ENCODE results near the gene SARS1. TPM values are rescaled to one million over a fixed set of nuclear protein-coding genes. Genes with fewer than 3 reads are reported as not detected.

Gene SARS1
- total and polyA plus RNA-seq, 8 donors = 139 to 189 (median 145) TPM

GRCh38 chr1:109235137-109235536, 21.4 kb downstream of the SARS1 start:
- Histone ChIP-seq H3K4me1 (peaks cover 0 to 3% of the 10 kb centered on the region in 2 donors), H3K9me3 (no peaks in the 10 kb centered on the region), H3K27ac (no peak overlapping the region), H3K36me3 (peaks cover 16 to 98% of the 10 kb centered on the region in 2 donors), H3K4me3 (no peak overlapping the region), H3K27me3 (no peaks in the 10 kb centered on the region)
- ATAC-seq (no peak), DNase-seq (peak in 1 of 4 donors; percentile 54)
- intact Hi-C loops (cut with DNase I) = no loop called here
- no peak for TF ChIP-seq CTCF (IDR thresholded peaks at IDR 0.05)

GRCh38 chr1:109237512-109237911, 23.8 kb downstream of the SARS1 start:
- TF ChIP-seq CTCF (IDR thresholded peaks at IDR 0.05) = no peak
- DNase-seq = no peak
- H3K36me3 ChIP-seq = peaks cover 12 to 74% of the 10 kb centered on the region in 2 donors
- peaks cover 0 to 21% of the 10 kb centered on the region in 2 donors for H3K27me3 ChIP-seq
- H3K9me3 ChIP-seq = no peaks in the 10 kb centered on the region
- no peak overlapping the region for H3K27ac ChIP-seq
- no peak for ATAC-seq
- H3K4me3 ChIP-seq = no peak overlapping the region
- H3K4me1 ChIP-seq = peaks cover 17 to 19% of the 10 kb centered on the region in 2 donors
- intact Hi-C loops (cut with DNase I) = no loop called here

GRCh38 chr1:109238382-109238781, 24.7 kb downstream of the SARS1 start:
- no peak for TF ChIP-seq CTCF (IDR thresholded peaks at IDR 0.05)
- no peak for ATAC-seq
- peaks cover 0 to 30% of the 10 kb centered on the region in 2 donors for H3K27me3 ChIP-seq

GRCh38 chr1:109239047-109239408, 25.3 kb downstream of the SARS1 start:
- Histone ChIP-seq H3K4me3 (no peak overlapping the region), H3K9me3 (no peaks in the 10 kb centered on the region), H3K36me3 (peaks cover 12 to 59% of the 10 kb centered on the region in 2 donors), H3K27ac (no peak overlapping the region), H3K4me1 (peaks cover 17 to 19% of the 10 kb centered on the region in 2 donors), H3K27me3 (peaks cover 0 to 36% of the 10 kb centered on the region in 2 donors)
- no peak for ATAC-seq
- peak in 1 of 4 donors; percentile 37 for DNase-seq
- TF ChIP-seq CTCF (IDR thresholded peaks at IDR 0.05) = no peak
- intact Hi-C loops (cut with DNase I) = no loop called here

More at GRCh38 chr1:109238382-109238781, 24.7 kb downstream of the SARS1 start:
- intact Hi-C loops (cut with DNase I) = no loop called here
- peaks cover 17 to 19% of the 10 kb centered on the region in 2 donors for H3K4me1 ChIP-seq
- no peak for DNase-seq
- peaks cover 12 to 65% of the 10 kb centered on the region in 2 donors for H3K36me3 ChIP-seq
- no peak overlapping the region for H3K4me3 ChIP-seq
- H3K27ac ChIP-seq = no peak overlapping the region
- H3K9me3 ChIP-seq = no peaks in the 10 kb centered on the region

DNA sequence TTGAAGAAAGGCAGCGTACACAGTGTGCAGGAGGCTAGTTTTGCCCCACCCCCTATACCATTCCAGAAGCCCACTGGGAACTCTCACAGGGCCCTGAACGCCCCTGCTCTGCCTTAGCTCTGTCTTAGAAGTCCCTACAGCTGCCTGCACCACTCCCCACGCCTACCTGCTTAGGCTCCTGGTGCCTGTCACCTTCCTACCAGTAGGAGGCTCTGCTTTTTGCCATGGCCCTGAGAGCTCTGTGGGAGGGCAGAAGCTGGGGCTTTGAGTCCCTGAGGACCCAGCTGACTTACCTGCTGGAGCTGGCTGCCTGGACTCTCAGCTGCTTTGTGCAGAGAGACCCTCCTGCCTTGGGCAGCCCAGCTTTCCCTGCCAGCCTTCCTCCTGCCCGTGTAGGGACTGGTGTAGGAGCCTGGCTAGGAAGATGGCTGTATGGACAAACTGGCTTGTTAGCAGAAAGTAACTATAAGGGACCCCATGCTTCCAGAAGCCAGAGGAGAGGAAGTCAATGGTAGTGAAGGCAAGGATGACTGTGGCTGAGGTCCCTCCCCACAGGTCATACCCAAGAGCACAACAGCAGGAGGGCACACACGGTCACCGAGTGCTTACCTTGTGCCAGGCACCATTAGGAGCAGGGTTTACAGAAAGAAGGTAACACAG, 25.8 kb downstream of the SARS1 start:
- Histone ChIP-seq H3K9me3 (no peaks in the 10 kb centered on the region), H3K36me3 (peaks cover 12 to 54% of the 10 kb centered on the region in 2 donors), H3K4me1 (peaks cover 17 to 19% of the 10 kb centered on the region in 2 donors), H3K27me3 (peaks cover 0 to 38% of the 10 kb centered on the region in 2 donors), H3K4me3 (no peak overlapping the region), H3K27ac (no peak overlapping the region)
- DNase-seq (peak in 1 of 4 donors; percentile 23), ATAC-seq (peak; percentile 65)
- intact Hi-C loops (cut with DNase I) = no loop called here
- peak; percentile 22 to 41 for TF ChIP-seq CTCF (IDR thresholded peaks at IDR 0.05)

All from left lung (tissue), 10 donors.